ENCODE results near the gene LINC00237.

LINC00237 gene

GRCh38 chr20:21048841-21049273 lies 57.3 kb downstream of the LINC00237 start:
- H3K27ac Mint-ChIP-seq: no peak overlapping the region
- H3K4me1 Mint-ChIP-seq: no peaks in the 10 kb centered on the region
- H3K9me3 Mint-ChIP-seq: no peaks in the 10 kb centered on the region
- H3K36me3 Mint-ChIP-seq: no peaks in the 10 kb centered on the region
- peaks cover 14% of the 10 kb centered on the region for H3K27me3 Mint-ChIP-seq
- H3K4me3 Mint-ChIP-seq: no peak overlapping the region

GRCh38 chr20:21047981-21048380 lies 58.2 kb downstream of the LINC00237 start:
- H3K27me3 Mint-ChIP-seq: peaks cover 7% of the 10 kb centered on the region
- no peaks in the 10 kb centered on the region for H3K36me3 Mint-ChIP-seq
- H3K9me3 Mint-ChIP-seq: no peaks in the 10 kb centered on the region
- H3K27ac Mint-ChIP-seq: no peak overlapping the region
- H3K4me3 Mint-ChIP-seq: no peak overlapping the region
- no peaks in the 10 kb centered on the region for H3K4me1 Mint-ChIP-seq

- Mint-ChIP-seq H3K36me3 (no peaks in the 10 kb centered on the region), H3K4me3 (no peak overlapping the region), H3K9me3 (no peaks in the 10 kb centered on the region), H3K4me1 (no peaks in the 10 kb centered on the region), H3K27ac (no peak overlapping the region), H3K27me3 (peaks cover 4% of the 10 kb centered on the region)
These were observed 59.6 kb downstream of the LINC00237 start for GRCh38 chr20:21046413-21047070.
